GM19023 (cell line): ENCODE results near the gene UFSP2.

Experiments used
- ATAC-seq: cut with Tn5 transposase; IDR thresholded peaks from one replicate; pipeline ENCODE4 v1.9.1; 2021; ENCODE audit warnings: mild to moderate bottlenecking, moderate library complexity; ENCODE audit not compliant: unreplicated experiment

The UFSP2 gene

DNA sequence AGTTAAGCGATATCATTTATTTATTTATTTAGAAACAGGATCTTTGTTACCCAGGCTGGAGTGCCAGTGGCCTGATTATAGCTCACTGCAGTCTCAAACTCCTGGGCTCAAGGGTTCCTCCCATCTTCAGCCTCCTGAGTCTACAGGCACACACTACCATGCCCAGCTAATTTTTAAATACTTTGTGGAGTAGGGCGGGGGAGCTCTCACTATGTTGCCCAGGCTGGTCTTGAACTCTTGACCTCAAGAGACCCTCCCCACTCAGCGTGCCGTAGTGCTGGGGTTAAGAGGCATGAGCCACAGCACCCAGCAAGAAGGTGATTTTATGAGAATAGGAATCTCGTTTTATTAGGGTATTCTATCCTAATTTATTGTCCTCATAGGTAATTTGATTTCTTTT is 3.9 kb upstream of the UFSP2 start:
- no peak for ATAC-seq

GRCh38 chr4:185426960-185427688 is 1.4 kb upstream of the UFSP2 start:
- ATAC-seq = no peak

DNA sequence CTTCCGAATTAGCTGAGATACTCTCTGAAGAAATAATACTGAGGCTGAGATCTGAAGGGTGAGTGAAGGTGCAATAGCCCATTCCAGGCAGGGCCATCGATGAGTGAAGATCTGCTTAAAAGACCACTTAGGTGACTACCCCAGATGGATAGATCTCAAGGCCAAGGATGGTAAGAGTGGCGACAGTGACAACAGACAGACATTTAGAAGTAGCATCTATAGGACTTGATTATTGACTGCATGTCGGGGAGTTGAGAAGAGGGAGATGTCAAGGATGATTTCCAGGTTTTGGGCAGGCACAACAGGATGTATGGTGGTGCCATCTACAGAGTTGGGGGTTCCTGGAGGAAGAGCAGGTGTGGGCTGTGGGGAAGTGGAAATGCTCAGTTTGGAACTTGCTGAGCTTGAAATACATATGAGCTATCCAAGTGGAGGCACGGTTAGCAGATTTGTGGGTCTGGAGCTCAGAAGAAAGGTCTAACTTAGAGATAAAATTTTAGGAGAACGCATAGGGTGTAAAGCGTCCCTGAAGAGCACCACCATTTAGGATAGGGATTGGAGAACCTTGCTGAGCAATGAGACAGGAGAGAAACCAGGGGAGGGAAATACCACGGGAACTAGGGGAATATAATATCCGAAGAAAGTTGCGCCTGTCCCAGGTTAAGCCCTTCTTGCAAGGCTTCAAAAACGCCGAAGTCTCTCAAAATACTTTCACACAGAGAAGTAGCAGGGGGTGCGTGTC is 688 bp downstream of the UFSP2 start:
- ATAC-seq = peak; percentile 1

DNA sequence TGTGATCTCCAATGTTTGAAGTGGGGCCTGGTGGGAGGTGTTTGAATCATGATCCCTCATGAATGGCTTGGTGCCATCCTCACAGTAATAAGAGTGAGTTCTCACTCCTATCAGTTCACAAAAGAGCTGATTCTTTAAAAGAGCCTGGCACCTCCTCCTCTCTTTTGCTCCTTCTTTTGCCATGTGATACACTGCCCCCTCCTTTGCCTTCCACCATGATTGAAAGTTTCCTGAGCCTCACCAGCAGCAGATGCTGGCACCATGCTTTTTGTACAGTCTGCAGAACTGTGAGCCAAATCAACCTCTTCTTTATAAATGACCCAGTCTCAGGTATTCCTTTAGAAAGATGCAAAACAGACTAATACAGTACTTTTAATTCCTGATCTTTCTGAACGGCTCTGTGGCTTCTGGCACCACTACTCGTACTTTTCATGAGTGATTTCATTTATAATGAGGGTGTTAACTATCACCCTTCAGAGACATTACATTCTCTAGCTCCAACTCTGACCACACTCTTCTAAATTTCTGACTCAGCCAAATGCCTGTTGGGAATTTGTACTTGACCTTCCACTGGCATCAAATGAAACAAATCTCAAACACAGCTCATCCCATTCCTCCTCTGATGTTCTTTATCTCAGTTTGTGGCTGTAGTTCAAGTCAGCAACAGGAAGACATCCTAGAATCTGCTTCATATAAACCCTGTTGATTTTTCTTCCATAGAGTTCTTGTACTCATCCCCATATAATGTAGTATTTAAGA is 4.2 kb downstream of the UFSP2 start:
- no peak for ATAC-seq

- ATAC-seq = no peak
These were observed 8.8 kb downstream of the UFSP2 start for GRCh38 chr4:185416955-185417354.

DNA sequence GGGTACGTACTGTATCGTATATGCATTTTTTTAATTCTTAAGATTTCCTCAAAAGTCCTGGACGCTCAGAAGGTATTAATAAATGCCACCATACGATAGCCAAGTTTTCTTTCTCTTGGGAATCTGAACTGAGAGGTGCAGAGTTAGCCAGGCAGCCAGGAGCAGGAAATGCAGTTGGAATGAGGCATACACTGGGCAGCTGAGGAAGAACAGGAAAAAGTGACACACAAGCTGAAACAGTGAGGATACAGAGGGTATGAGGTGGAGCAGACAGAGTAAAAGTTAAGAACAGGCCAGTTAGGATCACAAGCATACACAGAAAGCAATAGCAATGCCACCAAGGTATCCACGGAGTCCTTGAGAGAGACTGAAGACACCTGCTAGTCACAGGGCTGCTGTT is 13.4 kb downstream of the UFSP2 start:
- no peak for ATAC-seq

DNA sequence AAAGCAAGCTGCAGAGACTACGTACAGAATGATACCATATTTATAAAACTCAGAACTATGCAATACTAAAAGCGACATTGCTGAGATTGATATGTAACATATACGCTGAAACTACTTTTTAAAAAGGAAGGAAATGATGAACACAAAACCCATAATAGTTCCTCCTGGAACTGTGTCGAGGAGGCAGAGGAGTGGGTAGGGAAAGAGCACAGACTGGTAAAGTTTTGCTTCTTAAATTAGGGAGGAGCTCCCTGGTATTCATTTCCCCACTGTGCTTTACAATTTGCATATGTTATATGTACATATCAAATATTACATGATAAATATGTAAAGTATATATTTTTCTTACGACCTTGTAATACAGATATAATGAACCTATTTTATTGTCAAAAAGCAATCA is 13.9 kb downstream of the UFSP2 start:
- no peak for ATAC-seq

DNA sequence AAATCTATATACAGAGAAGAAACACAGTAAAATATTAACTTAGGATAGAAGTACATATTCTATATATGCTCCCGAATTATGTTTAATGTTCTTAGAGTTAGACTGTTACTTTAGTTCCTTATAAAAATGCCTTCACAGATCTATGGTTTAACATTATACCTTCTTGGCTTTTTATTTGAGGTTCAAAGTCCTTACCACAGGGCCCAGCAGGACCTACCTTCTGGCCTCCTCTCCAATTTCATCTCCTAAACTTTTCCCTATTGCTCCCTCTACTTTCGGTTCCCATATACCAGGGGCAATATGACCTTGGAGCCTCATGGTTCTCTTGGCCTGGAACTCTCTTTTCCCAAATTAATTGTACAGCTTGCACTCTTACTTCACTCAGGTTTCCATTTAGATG is 17.3 kb downstream of the UFSP2 start:
- ATAC-seq = no peak

DNA sequence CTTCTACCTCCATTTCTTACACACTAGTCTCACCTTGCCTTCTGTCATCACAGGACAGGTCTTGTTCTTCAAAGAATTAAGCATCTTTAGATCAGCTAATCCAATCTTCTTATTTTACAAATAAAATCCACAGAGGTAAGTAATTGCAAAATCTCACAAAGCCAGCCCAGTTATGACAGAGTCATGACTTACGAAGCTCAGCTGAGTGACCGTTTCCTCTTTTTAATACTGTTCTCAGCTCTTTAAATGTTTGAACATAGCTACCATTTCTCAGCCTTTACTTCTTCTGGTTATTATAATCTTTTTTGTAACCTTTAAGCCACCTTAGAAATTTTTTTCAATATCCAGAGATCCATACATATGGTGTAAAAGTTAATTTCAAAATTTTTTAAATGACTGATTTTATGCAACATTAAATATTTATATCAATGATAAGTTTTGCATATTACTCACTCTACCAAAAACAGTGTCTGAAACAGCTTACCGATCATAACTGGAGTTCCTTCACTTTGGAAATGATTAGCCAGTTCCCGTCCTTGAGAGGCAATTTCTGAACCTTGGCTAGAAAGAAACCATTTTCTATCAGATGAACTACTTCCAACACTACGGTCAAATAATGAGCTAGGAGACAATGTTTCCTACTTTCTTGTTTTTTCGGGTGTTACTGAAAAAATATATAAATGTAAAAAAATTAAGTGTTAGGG is 20.3 kb downstream of the UFSP2 start:
- no peak for ATAC-seq

GRCh38 chr4:185404031-185404430 is 21.7 kb downstream of the UFSP2 start:
- ATAC-seq = no peak

GRCh38 chr4:185399466-185399865 is 26.3 kb downstream of the UFSP2 start:
- no peak for ATAC-seq

- no peak for ATAC-seq
These were observed 27.1 kb downstream of the UFSP2 start for GRCh38 chr4:185398618-185399017.

DNA sequence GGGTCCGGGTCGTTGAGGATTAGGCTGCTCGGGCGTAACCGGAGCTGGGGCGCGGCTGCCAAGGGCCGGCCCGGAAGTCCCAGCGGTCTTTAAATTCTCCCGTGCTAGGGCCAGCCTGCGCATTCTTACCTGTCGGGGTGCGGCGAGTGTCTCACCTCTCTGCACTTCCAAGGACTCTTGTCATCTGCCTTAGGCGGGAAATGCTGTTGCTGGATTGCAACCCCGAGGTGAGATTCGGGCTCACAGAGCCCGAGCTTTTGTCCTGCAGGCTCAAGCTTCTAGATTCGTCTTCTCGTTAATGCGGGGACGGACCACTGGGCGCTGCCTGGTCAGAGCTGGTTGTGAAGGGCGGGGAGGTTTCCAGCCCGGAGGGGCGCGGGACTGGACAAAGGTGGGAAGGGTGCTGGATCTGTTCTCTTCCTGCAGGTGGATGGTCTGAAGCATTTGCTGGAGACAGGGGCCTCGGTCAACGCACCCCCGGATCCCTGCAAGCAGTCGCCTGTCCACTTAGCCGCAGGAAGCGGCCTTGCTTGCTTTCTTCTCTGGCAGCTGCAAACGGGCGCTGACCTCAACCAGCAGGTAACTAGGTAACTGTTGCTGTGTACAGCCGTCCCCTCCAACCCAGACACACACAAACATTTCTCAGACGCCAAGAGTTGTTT is 28.9 kb downstream of the UFSP2 start, which contains the start of gene ANKRD37:
TSS of gene ANKRD37 (plus strand) at position 118 of the 662 bp plus-strand sequence. CDS start at position 201, 83 bp downstream.
- ATAC-seq = peak; percentile 1

GRCh38 chr4:185395956-185396723 is 29.6 kb downstream of the UFSP2 start:
- peak; percentile 83 for ATAC-seq

DNA sequence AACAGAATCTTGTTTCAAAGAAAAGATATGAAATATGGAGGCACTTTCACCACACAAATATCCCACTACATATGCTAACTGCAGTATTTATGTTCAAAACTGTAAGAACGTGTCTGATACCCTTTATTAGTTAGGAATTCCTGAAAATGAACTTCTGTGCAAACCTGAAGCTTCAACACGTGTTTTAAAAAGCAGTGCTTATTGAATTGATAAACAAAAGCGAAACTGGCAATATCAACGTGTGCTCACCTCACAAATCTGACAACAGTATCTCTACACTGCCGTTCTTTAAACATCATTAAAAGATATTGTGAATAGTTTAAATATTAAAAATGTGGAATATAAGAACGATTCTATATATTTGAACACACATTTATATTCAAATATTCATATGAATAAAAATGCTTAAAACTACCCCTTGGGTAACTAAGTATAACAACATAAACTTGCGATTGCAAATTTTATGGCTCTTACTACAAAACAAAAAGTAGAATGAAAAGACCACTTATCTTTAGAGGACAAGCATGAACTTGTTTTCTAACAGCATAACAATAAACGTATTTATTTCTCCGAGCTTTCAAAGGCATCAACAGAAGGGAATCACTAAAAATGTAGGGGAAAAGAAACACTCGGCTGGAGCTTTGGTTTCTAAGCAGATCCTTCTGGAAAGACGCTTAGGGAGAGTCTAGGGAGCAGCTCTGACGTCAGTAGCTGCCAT is 30.4 kb downstream of the UFSP2 start, which contains the start of gene LRP2BP:
TSS of gene LRP2BP (minus strand) at position 687 of the 718 bp plus-strand sequence. CDS start 17,738 bp downstream, outside the sequence.
- no peak for ATAC-seq

DNA sequence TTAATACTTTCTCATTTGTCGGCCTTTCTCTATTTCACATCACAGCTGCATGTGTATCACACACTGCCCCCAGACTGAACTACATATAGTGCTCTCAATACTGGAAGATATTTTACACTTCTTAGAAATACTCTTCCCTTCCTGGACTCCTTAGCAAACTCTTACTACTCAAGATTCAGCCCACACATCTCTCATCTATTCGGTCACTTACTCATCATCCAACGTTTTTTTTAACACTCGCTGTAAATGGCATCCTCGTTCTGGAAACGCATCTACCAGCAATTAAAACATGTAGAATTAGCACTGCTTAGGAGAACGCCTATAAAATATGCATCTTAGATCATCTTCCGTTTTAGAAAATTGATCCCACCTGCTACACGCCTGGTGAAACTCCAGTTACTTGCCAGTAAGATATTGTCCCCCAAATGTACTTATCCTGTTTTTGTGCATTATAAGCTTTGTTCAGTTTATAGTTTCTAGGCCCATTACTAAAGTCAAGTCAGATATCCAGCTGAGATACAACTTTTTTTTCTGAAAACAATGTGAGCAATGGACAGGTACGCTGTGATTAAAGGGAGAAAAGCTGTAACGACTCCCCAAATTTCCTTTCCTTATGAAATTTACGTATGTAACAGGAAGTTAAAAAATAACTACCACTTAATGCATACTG is 31.1 kb downstream of the UFSP2 start:
- no peak for ATAC-seq

DNA sequence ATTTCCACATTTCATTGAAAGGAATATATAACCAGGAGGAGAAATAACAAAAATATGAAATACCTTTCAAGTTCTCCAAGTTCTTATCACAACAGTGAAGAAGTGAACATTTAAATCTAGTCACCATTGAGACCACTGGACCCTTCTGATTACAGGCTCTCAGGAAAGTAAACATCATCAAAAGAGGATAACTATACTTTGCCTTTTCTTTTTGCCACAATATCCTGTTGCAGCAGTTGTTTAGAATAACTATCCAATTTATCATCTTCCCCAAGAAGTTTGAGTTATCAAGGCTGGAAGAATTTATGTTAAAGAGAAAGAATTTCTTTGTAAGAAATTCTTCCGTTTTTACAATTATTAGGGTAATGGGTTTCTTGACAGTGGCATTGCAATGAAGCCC is 33.6 kb downstream of the UFSP2 start:
- ATAC-seq = no peak

DNA sequence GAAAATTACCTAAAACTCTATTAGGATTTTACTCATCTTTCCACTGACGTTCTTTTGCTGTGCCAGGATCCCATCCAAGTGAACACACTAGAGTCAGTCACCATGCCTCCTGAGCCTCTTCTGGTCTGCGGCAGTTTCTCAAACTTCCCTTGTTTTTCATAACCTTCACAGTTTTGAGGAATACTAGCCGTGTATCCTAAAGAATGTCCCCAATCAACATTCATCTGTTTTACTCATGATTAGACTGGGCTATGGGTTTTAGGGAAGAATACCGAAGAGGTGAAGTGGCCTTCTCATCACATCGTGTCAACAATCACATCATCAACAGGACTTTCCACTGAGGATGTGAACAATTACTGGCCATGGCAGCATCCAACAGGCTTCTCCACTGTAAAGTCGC is 34.8 kb downstream of the UFSP2 start:
- ATAC-seq = no peak
